ENCODE measurements around the gene ZNF653. TPM values are rescaled to one million over a fixed set of nuclear protein-coding genes. Genes with fewer than 3 reads are reported as not detected.

ZNF653 gene, protein sequence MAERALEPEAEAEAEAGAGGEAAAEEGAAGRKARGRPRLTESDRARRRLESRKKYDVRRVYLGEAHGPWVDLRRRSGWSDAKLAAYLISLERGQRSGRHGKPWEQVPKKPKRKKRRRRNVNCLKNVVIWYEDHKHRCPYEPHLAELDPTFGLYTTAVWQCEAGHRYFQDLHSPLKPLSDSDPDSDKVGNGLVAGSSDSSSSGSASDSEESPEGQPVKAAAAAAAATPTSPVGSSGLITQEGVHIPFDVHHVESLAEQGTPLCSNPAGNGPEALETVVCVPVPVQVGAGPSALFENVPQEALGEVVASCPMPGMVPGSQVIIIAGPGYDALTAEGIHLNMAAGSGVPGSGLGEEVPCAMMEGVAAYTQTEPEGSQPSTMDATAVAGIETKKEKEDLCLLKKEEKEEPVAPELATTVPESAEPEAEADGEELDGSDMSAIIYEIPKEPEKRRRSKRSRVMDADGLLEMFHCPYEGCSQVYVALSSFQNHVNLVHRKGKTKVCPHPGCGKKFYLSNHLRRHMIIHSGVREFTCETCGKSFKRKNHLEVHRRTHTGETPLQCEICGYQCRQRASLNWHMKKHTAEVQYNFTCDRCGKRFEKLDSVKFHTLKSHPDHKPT
- 6.6 TPM for polyA plus RNA-seq (2012; ENCODE audit: low read depth, missing spikeins)

DNA sequence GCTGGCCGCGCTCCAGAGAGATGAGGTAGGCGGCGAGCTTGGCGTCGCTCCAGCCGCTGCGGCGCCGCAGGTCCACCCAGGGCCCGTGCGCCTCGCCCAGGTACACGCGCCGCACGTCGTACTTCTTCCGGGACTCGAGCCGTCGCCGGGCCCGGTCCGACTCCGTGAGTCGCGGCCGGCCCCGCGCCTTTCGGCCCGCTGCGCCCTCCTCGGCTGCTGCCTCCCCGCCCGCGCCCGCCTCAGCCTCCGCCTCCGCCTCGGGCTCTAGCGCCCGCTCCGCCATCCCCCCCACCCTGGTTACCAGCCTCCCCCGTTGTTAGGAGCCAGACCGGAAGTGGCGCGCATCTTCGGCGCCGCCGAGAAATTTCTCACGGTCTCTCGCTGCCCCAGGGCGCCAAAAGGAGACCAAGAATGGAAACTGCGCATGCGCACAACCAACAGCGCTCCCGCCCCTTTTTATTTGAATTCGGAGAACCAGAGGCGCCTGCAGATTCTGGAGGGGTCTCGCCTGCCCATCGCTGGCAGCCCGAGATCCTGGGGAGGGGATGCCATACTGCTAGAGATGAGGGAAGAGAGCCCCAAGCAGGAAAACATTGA is at the start of gene ZNF653:
Gene ZNF653, minus strand, starts transcription at position 336 of the 597 bp plus-strand sequence. Its CDS starts 53 bp downstream, at position 283.
- FAIRE-seq = no peak

DNA sequence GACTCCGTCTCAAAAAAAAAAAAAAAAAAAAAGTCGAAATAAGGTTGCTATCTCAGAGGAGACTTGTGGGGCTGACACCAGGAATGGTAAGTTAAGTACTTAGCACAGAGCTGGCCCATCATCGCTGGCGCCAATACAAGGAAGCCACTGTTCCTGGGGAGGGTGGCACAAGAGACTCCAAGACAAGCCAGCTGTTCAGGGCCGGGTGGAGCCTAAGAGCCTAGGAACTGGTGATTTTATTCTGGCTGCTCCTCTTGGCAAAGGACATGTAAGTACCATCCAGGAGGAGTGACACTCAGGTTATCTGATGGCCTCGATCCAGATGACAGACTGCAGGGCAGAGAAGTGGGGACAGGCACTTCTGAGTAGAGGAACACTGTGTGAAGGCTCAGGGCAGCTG is 49.6 kb upstream of the ZNF653 start:
- no peak for FAIRE-seq
- no peak for DNase-seq (ENCODE audit: insufficient read length, low spot score)

More for the DNA sequence above, at the start of gene ZNF653:
- TF ChIP-seq POLR2A (IDR thresholded peaks at IDR 0.05; ENCODE audit: low read depth, low read length) (peak; percentile 54; the same call in 1 of the 2 replicates), POU2F2 (IDR thresholded peaks at IDR 0.05; ENCODE audit: low read depth, low read length) (0 out of 2 replicates have a peak, but pooled peaks have one; percentile 30), POLR2AphosphoS5 (IDR thresholded peaks at IDR 0.05; ENCODE audit: low read depth, low read length) (no peak)
- DNase-seq (ENCODE audit: insufficient read length, low spot score) = peak; percentile 96

DNA sequence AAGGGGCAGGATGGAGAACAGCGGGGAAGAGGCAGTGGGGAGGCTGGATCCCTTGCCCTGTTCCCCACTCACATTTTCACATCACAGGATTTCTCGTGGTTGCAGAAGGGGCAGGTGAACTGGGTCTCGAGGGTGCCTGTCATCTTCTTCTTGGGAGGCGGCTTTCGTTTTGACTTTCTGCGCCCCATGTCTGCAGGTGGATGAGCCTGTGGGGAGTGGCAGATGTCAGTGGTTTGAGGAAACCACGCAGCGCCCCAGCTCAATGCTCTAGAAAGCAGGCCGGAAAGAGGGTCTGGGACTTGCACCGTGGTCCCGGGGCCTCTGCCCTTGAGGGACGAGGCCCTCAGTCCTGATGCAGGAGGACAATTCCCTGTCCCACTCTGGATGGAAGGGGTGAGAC is 48.5 kb upstream of the ZNF653 start:
- peak; percentile 78 for FAIRE-seq
- TF ChIP-seq POU2F2 (IDR thresholded peaks at IDR 0.05; ENCODE audit: low read depth, low read length) = 0 out of 2 replicates have a peak, but pooled peaks have one; percentile 18
- no peak for TF ChIP-seq POLR2A (IDR thresholded peaks at IDR 0.05; ENCODE audit: low read depth, low read length)
- TF ChIP-seq PAX5 (IDR thresholded peaks at IDR 0.05; ENCODE audit: insufficient read depth, low read length, severe bottlenecking) = no peak
- no peak for TF ChIP-seq TAF1 (IDR thresholded peaks at IDR 0.05; ENCODE audit: low read depth, low read length)

More for the DNA sequence above, 49.6 kb upstream of the ZNF653 start:
- TF ChIP-seq PAX5 (IDR thresholded peaks at IDR 0.05; ENCODE audit: insufficient read depth, low read length, severe bottlenecking) (no peak), SPI1 (IDR thresholded peaks at IDR 0.05; ENCODE audit: low read depth, low read length) (no peak), POU2F2 (IDR thresholded peaks at IDR 0.05; ENCODE audit: low read depth, low read length) (no peak), TAF1 (IDR thresholded peaks at IDR 0.05; ENCODE audit: low read depth, low read length) (no peak), POLR2AphosphoS5 (IDR thresholded peaks at IDR 0.05; ENCODE audit: low read depth, low read length) (no peak), POLR2A (IDR thresholded peaks at IDR 0.05; ENCODE audit: low read depth, low read length) (no peak)

DNA sequence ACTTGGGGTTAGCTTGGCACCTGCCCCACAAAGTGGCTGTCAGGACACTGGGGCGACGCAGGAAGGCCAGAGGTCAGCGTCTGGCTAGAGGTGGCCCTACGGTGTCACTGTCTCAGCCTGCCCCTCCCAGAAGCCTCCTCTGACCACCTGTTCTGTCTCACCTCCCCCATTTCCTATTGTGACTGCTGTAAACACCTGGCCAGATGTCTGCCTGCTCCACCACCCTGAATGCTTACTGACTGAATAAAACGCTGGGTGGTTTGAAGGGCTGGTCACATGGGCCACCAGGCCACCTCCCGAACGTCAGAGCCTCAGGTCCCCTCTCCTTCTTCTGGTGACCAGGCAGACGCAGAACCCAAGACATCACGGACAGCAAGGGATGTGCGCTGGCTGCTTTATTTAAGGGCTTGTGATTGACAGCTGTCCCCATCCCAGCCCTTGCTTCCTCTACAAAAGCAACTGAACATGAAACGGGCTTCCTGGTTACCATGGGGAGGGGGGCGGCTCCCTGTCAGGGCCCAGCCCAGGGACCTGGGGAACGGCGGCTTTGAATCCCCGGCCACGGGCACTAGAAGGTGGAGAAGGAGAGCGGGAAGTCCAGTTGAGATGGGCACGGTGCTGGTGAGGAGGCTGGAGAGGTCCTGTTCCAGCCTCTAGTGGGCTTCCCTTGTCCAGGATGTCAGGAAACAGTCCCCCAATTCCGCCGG is 47.2 kb upstream of the ZNF653 start:
- no peak for TF ChIP-seq TAF1 (IDR thresholded peaks at IDR 0.05; ENCODE audit: low read depth, low read length)
- FAIRE-seq (no peak), DNase-seq (ENCODE audit: insufficient read length, low spot score) (no peak)

More for the DNA sequence above, 48.5 kb upstream of the ZNF653 start:
- DNase-seq (ENCODE audit: insufficient read length, low spot score) = no peak

DNA sequence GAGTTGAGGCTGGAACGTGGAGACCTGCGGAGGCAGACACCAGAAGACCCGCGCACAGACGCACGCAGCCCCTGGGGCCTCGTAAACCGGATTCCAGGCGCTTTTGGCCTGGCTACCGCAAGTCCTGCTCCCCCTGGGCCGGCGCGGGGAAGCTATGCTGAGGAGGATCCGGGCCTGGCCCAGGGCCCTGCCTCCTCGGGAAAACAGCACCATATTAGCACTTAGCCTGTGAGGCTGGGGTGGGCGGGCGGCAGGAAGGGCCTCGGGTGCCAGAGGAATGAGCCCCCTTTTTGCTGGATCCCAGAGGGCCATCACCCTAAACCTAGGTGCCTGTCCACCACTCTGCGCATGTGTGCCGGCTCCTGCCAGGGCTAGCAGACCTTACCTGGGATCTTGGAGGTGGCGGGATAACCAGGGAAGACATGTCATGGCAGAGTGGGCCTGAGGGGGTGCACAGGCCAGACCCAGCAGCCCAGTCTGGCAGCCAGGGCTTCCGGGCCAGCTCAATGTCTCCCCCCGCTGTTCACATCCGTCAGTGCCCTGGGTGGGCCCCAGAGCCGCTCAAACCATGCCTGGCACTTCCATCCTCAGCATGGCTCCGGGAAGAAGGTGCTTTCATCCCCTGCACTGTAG is 46.1 kb upstream of the ZNF653 start:
- TF ChIP-seq SPI1 (IDR thresholded peaks at IDR 0.05; ENCODE audit: low read depth, low read length) (no peak), PAX5 (IDR thresholded peaks at IDR 0.05; ENCODE audit: insufficient read depth, low read length, severe bottlenecking) (no peak), POU2F2 (IDR thresholded peaks at IDR 0.05; ENCODE audit: low read depth, low read length) (no peak), POLR2A (IDR thresholded peaks at IDR 0.05; ENCODE audit: low read depth, low read length) (no peak), POLR2AphosphoS5 (IDR thresholded peaks at IDR 0.05; ENCODE audit: low read depth, low read length) (no peak), TAF1 (IDR thresholded peaks at IDR 0.05; ENCODE audit: low read depth, low read length) (no peak)
- FAIRE-seq = no peak
- no peak for DNase-seq (ENCODE audit: insufficient read length, low spot score)

DNA sequence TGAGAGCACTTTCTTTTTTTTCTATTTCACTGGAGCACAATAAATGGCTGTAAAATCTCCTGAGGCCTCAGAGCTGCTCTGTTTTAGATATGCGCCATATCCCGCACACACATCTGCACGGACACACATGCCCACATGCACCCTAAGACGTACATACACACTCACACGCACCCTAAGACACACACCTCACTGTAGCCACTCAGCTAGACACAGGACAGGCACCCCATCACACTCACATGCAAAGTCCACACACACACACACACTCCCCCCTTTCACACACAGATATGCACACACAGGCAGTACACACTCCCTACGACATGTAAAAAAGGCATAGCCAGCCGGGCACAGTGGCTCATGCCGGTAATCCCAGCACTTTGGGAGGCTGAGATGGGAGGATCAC is 44.6 kb upstream of the ZNF653 start:
- FAIRE-seq = no peak
- no peak for TF ChIP-seq PAX5 (IDR thresholded peaks at IDR 0.05; ENCODE audit: insufficient read depth, low read length, severe bottlenecking)
- TF ChIP-seq SPI1 (IDR thresholded peaks at IDR 0.05; ENCODE audit: low read depth, low read length) = no peak
- no peak for TF ChIP-seq POLR2A (IDR thresholded peaks at IDR 0.05; ENCODE audit: low read depth, low read length)
- no peak for TF ChIP-seq POU2F2 (IDR thresholded peaks at IDR 0.05; ENCODE audit: low read depth, low read length)
- no peak for TF ChIP-seq POLR2AphosphoS5 (IDR thresholded peaks at IDR 0.05; ENCODE audit: low read depth, low read length)
- TF ChIP-seq TAF1 (IDR thresholded peaks at IDR 0.05; ENCODE audit: low read depth, low read length) = no peak

DNA sequence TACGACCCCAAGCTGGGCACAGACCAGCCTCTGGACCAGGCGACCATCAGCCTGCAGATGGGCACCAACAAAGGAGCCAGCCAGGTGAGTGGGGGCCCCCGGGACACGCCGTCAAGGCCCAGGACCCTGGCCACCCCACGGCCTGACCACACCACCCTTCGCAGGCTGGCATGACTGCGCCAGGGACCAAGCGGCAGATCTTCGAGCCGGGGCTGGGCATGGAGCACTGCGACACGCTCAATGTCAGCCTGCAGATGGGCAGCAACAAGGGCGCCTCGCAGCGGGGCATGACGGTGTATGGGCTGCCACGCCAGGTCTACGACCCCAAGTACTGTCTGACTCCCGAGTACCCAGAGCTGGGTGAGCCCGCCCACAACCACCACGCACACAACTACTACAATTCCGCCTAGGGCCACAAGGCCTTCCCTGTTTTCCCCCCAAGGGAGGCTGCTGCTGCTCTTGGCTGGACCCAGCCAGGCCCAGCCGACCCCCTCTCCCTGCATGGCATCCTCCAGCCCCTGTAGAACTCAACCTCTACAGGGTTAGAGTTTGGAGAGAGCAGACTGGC is 43.8 kb upstream of the ZNF653 start:
- TF ChIP-seq PAX5 (IDR thresholded peaks at IDR 0.05; ENCODE audit: insufficient read depth, low read length, severe bottlenecking) = no peak
- no peak for TF ChIP-seq TAF1 (IDR thresholded peaks at IDR 0.05; ENCODE audit: low read depth, low read length)
- TF ChIP-seq POLR2AphosphoS5 (IDR thresholded peaks at IDR 0.05; ENCODE audit: low read depth, low read length) = no peak
- TF ChIP-seq POU2F2 (IDR thresholded peaks at IDR 0.05; ENCODE audit: low read depth, low read length) = no peak
- TF ChIP-seq SPI1 (IDR thresholded peaks at IDR 0.05; ENCODE audit: low read depth, low read length) = no peak
- TF ChIP-seq POLR2A (IDR thresholded peaks at IDR 0.05; ENCODE audit: low read depth, low read length) = no peak
- DNase-seq (ENCODE audit: insufficient read length, low spot score) = no peak
- no peak for FAIRE-seq

More for the DNA sequence above, 44.6 kb upstream of the ZNF653 start:
- no peak for DNase-seq (ENCODE audit: insufficient read length, low spot score)

DNA sequence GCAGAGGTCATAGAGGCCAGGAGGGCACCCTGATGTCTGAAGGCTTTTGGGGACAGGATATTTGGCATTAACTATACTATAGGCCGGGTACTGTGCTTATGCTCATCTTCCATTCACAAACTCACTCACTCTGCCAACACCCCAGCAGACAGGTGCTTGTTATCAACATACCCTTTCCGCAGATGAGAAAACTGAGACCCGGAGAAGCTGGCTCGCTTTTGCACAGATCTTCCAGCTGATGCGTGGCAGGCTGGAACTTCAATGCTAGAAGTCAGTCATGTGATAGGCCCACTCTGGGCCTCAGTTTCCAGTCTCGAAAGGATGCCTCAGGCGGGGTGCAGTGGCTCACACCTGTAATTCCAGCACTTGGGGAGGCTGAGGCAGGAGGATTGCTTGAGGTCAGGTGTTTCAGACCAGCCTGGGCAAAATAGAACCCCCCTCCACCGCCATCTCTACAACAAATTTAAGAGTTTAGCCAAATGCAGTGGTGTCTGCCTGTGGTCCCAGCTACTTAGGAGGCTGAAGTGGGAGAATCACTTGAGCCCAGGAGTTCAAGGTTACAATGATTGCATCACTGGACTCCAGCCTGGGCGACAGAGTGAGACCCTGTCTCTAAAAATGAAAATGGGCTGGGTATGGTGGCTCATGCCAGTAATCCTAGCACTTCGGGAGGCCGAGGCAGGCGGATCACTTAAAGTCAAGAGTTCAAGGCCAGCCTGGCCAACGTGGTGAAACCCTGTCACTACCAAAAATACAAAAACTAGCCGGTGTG is 42.5 kb upstream of the ZNF653 start:
- TF ChIP-seq SPI1 (IDR thresholded peaks at IDR 0.05; ENCODE audit: low read depth, low read length) = no peak
- no peak for TF ChIP-seq TAF1 (IDR thresholded peaks at IDR 0.05; ENCODE audit: low read depth, low read length)
- no peak for TF ChIP-seq POU2F2 (IDR thresholded peaks at IDR 0.05; ENCODE audit: low read depth, low read length)
- TF ChIP-seq POLR2AphosphoS5 (IDR thresholded peaks at IDR 0.05; ENCODE audit: low read depth, low read length) = no peak
- no peak for TF ChIP-seq PAX5 (IDR thresholded peaks at IDR 0.05; ENCODE audit: insufficient read depth, low read length, severe bottlenecking)
- FAIRE-seq = no peak
- DNase-seq (ENCODE audit: insufficient read length, low spot score) = no peak

Measured in GM12891 (cell line).